Activated effector memory CD4-positive, alpha-beta T cell treated with Interleukin-2 at 50 U/mL for 16 hours (primary cell): ENCODE measurements around the gene RSAD1.

Experiments used
- DNase-seq: peaks from one replicate; pipeline ENCODE4 v3.0.0-alpha.2; 2020

Gene RSAD1

GRCh38 chr17:50498021-50498874 lies 19.6 kb downstream of the RSAD1 start:
- DNase-seq: no peak

DNA sequence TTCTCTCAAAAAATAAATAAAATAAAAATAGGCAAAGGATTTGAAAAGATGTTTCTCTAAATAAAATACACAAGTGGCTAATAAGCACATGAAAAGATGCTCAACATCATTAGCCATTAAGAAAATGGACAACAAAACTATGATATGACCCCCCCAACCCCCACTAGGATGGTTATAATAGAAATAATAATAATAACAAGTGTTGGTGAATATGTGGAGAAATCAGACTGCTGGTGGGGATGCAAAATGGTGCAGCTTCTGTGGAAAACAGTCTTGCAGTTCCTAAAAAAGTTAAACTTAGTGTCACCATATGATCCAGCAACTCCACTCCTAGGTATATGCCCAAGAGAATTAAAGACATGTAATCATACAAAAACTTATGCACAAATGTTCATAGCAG lies 20.6 kb downstream of the RSAD1 start:
- DNase-seq: no peak

- no peak for DNase-seq
Observed at GRCh38 chr17:50499721-50500120, 21.1 kb downstream of the RSAD1 start.

GRCh38 chr17:50501054-50501453 lies 22.4 kb downstream of the RSAD1 start:
- no peak for DNase-seq

- no peak for DNase-seq
Observed at GRCh38 chr17:50502301-50502990, 23.8 kb downstream of the RSAD1 start.

DNA sequence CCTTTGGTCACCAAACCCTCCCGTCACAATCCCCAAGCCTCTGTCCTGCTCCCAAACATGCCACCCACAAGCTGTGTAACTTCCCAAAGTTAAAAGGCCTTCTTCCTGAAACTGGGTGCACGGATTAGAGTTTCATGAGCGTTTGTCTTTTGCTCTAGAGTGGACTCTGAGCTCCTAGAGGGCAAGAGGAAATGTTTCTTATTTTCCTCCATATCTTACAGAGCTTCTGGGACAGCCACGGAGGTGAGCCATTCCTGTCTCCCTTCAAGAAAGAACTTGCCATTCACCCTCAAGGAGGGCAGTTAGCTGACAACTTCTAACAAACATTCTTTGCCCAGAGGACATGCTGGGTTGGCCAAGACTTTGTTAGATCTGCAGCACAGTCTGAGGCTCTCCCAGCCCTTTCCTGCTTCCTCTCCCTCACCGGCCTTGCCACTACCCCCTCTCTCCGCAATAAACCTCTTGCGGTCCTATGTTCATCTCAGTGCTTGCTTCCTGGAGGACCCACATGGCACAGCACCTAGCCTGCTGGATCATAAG lies 27.0 kb downstream of the RSAD1 start:
- DNase-seq: no peak

- DNase-seq: no peak
Observed at GRCh38 chr17:50506298-50506697, 27.6 kb downstream of the RSAD1 start.

DNA sequence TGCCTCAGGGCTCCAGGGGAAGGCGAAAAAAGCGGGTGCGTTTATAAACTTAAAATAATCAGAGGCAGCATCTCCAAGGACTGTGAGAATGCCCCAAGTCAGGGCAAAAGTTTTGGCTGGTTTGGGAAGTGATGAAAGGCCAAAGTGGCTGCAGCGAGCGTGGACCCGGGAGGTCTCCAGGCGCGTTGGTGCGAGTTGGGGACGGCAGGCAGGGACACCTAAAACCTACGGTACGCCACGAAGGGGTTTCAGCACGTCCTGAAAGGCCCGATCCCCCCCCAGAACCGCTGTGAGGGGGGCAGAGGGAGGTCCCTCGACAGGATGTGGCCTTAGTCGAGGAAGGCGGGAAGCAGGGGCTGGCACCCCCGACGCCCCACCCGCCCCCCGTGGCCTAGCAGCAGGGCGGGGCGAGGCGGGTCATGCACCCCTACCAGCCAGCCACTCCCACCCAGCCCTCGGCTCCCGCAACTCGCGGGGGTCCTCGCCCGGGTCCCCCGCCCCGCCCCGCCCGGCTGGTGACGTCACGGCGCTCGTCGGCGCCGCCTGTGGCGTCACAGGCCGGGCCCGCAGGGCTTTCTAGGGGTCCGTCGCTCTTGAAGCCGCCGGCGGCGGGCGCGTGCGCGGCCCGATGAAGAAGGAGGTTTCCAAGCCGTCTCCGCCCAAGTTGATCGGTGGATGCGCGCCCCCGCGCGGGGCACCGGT lies 29.4 kb downstream of the RSAD1 start, which contains the start of gene MYCBPAP:
Gene MYCBPAP (plus strand): TSS at position 569 of the 702 bp plus-strand sequence. CDS start 236 bp downstream, outside the sequence.
- DNase-seq: peak; percentile 76

GRCh38 chr17:50508573-50509460 lies 30.2 kb downstream of the RSAD1 start:
- DNase-seq: no peak

DNA sequence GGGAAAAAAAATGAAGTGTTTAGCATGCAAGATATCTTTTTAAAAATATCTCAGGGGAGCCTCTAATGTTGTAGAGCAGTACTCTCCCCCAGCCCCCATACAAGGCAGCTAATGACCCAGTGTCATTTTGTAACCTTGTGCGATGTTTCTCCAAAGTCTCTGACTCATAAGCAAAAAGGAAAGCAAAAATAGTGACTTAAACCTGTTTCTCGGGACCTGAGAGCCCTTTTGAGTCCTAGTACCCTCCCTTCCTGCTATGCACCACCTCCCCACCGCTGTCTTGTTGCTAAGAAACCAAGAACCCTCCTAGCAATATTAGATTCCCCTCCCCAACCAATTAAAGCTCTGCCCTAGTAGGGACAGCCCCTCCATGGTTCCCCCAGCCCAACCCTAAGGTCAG lies 32.4 kb downstream of the RSAD1 start:
- DNase-seq: peak; percentile 19

GRCh38 chr17:50513495-50513894 lies 34.8 kb downstream of the RSAD1 start:
- DNase-seq: no peak

GRCh38 chr17:50514388-50514787 lies 35.7 kb downstream of the RSAD1 start:
- no peak for DNase-seq

DNA sequence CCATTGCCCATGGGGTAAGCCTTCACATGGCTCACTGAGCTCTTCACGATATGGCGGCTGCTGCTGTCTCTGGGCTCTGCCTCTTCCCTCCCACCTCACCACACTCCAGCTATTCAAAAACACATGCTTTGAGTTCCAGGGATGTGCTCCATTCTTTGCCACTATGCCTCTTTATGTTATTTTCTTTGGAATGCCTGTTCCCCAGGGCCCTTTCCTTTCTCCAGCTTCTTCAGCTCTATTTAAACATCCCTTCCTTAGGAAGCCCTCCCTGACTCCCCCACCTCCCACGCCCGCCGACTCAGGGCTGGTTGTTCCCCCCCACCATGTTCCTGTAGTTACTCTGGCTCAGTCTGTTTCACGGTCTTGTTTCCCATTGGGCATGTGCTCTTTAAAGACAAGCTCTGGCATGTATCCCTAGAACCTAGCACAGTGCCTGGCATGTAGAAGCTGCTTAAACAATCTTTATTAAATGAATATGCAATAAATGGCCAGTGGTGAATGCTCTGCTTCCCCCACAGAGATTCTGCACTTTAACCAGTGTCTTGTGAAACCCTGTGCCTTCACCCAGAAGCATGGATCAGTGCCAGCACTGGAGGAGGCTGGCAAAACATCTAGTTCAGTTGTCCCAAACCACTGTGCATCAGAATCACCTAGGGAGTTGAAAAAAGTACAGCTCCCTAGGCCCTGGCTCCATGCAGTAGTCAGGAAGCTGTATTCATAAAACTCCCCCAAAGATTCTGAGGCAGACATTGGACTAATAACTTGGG lies 36.5 kb downstream of the RSAD1 start:
- DNase-seq: no peak

- DNase-seq: no peak
Observed at GRCh38 chr17:50517011-50517410, 38.4 kb downstream of the RSAD1 start.

GRCh38 chr17:50517504-50518383 lies 39.1 kb downstream of the RSAD1 start:
- DNase-seq: no peak

- DNase-seq: no peak
Observed at GRCh38 chr17:50518384-50519023, 39.8 kb downstream of the RSAD1 start.

DNA sequence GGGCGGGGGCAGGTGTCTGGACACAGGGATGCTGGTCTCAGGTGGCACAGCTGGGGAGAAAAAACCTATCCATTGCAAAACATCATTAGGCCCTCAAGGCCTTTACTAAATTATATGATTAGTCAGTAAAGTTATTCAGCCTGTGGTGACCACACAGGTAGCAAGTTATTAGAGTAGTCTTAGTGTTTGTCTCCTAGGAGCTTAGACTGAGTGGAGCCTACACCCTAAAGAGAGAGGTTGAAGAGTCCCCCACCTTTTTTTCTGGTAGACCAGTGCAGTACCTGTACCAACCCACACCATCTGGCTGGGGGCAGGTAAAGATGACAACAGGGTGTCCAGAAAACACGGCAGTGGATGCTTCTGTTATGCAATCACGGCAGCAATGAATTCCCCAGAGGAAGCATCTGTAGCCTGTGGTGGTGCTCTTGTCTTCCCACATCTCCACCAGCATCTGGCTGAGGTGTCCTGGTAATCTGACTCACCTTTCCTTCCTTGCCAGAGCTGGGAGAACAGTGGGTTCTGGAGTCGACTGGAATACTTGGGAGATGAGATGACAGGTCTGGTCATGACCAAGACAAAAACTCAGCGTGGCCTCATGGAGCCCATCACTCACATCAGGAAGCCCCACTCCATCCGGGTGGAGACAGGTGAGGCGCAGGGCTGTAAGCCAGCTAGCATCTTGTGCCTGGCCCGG lies 40.6 kb downstream of the RSAD1 start:
- no peak for DNase-seq

DNA sequence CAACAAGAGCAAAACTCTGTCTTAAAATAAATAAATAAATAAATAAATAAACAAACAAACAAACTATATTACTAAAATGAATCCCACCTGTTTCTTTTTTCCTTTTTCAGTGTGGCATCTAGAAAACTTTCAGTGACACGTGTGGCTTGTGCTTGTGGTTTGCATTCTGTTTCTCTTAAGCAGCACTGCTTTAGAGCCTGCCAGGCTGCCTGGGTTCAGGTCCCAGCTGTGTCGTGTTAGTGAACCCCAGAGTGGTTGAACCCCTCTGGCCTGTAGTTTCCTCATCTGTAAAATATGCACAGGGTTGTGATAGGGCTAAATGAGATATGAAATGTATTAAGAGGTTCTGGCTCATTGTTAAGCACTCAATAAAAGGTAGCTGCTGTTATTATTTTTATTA lies 41.8 kb downstream of the RSAD1 start:
- DNase-seq: no peak

DNA sequence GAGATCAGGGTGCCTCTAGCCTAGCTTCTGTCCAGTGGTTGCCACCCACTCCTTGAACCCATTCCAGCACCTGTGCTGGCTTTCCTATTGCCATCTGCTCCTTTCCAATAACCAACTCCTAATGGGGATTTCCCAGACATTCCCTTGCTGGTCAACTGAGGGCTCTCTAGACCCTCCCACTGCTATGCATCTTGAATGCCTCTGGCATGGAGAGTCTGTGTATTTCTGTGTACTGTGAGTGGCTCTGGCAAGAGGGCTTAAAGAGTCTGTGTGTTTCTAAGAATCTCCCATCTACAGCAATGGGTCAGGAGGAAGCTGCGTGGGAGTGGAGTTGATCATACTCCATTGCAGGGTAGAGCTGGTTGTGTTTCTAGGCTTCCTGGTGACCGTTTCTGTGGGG lies 42.9 kb downstream of the RSAD1 start:
- DNase-seq: no peak
